ENCODE data around the gene IGFBP7.

- TF ChIP-seq CTCF (IDR thresholded peaks at IDR 0.05) (no peak), POLR2A (IDR thresholded peaks at IDR 0.05) (no peak), EP300 (IDR thresholded peaks at IDR 0.05) (no peak)
These were observed 56.7 kb downstream of the IGFBP7 start for GRCh38 chr4:57053508-57053907.
